Stimulated activated naive CD4-positive, alpha-beta T cell treated with Interleukin-2 at 50 U/mL for 16 hours (primary cell): ENCODE measurements around the gene PRAF2.
A peak's percentile ranks its signal among the peaks of the same experiment; 100 is the strongest.

ENCODE experiments used
- DNase-seq: peaks from one replicate; lab custom pipeline; 2025; lab: John Stamatoyannopoulos, UW

Gene PRAF2

DNA sequence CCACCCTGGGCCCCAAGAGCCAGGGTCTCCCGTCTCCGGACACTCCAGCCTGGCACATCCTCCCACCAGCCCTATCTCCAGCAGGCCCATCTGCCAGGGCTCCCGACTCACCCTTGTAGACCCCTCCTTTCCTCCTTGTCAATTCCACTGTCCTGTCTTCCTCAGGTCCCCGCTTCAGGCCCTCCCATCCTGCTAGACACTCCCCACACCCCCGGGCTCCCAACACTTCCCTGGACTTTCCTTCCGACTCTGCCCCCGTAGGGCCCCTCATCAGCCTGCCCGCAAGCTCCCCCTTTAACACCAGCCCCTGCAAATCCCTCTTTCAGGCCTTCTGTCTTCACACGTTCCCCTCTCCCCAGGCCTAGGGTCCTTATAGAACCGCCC, 1.1 kb downstream of the PRAF2 start:
- no peak for DNase-seq

DNA sequence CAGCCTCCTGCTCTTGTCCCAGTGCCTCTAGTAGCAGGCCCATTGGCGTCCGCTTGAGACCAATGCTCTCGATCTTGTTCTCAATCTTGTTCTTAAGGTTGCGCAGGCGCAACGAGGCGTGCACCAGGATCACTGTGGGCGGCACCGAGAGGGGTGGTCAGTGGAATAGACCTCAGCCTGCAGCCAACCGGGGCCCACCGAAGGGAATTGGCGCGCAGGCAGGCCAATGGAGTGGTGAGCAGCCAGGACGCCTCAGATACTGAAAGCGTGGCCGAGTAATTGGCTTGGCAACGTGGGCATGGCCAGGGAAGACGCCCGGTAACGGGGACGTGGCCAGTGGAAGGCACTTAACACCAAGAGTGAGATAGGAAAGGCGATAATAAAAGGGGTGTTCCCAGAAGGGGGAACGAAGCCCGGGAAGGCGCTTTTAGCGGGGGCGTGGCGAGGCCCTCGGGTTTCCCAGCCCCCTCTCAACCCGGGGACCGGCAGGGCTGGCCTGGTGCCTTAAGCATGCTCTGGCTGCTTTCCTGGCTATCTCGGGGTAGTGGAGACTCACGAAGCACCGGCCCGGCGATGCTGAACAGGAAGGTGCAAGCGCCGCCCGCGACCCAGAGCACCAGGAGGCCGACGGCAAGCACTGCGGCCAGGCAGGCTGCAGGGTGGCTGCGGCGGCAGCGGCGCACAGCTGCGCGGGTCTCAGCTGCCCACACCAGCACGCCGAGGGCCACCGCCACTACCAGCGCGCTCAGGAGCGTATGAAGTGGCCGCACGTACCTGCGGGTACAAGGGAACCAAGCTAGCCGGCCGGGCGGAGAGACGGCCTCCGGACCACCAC, 1.7 kb downstream of the PRAF2 start:
- no peak for DNase-seq

DNA sequence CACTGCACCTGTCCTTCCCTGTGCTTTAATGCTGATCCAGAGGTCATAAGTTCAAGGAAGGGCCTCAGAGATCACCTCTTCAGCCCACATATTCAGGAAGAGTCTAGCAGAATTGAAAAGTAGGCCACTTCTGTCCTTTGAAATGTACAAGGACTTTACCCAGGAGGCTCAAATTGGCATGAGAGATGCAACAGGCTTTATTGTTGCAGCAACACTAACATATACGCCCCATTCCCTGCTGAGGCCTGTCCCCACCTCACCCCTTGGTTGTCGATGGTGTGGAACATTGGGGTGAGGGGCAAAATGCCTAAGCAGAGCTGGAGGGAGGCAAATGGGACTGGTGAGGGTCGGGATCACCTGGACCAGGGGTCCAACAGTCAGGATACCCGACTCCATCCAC, 2.8 kb downstream of the PRAF2 start:
- DNase-seq: no peak

DNA sequence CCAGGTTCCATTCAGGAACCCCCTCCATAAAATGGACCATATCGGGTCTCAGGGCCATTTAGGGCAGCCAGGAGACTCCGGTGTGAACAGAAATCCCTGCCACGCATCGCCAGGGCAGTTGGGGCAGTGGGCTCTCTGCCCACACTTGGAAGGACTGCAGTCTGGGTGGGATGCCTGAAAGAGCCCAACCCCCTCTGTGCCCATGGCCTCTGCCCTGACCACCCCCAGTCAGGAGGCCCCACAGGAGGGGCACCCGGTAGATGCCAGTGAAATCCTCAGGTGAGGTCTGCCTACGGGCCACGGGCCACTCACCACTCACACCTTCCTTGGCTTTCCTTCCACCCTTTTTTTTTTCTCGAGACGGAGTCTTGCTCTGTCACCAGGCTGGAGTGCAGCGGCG, 4.8 kb downstream of the PRAF2 start:
- DNase-seq: no peak

DNA sequence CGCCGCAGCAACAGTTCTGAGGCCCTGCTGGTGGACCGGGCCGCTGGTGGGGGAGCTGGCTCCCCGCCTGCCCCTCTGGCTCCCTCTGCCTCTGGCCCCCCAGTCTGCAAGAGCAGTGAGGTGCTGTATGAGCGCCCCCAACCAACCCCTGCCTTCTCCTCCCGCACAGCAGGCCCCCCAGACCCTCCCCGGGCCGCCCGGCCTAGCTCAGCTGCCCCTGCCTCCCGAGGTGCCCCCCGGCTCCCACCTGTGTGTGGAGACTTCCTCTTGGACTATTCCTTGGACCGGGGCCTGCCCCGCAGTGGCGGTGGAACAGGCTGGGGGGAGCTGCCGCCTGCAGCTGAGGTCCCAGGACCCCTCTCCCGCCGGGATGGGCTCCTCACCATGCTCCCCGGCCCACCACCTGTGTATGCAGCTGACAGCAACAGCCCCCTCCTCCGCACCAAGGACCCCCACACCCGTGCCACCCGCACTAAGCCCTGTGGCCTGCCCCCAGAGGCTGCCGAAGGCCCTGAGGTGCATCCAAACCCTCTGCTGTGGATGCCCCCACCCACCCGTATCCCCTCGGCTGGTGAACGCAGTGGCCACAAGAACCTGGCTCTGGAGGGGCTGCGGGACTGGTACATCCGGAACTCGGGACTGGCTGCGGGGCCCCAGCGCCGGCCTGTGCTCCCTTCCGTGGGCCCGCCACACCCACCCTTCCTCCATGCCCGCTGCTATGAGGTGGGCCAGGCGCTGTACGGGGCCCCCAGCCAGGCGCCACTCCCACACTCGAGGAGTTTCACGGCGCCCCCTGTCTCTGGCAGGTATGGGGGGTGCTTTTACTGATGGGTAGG, 6.3 kb downstream of the PRAF2 start:
- DNase-seq: no peak

DNA sequence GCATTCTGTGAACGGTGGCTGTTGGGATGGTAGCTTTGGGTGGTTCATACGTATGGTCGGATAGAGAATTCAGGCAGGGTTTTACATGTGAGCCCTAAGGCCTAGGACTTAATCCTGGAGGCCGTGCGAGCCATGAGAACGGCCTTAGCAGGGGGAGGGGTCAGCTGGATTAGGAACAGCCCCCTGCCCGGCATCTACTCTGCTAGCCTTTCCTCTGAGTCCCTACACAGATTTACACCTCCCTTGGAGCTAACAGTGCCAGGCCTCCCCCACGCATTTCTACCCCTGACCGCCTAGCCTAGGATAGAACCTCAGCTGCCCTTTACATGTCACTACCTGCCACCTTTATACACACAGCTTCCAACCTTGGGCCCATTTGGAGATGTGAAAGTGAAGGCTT, 7.1 kb downstream of the PRAF2 start:
- DNase-seq: no peak

DNA sequence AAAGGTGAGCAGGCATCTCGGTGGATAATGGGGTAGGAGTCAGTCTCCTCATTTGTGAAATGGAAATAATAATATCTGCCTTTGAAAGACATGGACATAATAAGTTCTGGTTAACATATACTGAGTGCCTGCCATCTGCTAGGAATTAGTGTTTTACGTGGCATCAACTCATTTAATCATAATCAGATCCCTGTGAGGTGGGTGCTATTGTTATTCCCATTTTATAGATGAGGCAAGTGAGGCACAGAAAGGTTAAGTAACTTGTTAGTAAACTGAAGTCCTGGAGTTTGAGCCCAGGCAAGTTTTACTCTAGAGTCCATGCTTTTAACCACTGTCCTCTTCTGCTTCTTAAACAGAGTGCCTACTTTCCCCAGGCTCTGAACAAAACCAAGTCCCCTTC, 7.5 kb downstream of the PRAF2 start:
- DNase-seq: no peak

DNA sequence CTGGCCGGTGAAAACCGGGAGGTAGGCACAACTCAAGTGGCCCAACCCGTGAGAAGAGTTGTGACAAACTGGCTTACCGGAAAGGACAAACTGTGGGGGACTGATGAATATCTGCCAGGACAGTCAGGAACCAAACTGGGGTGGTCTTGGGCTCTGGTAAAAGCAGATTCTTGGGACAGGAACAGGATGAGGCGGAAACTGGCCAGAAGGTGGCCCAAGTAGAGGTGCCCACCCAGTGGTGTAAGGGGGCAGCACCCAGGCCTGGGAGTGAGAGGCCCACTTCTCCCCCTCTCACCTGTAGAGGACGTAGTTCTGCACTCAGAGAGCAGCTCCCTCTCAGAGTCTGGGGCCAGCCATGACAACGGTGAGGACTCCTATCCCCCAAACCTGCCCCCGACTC, 9.1 kb downstream of the PRAF2 start:
- no peak for DNase-seq

DNA sequence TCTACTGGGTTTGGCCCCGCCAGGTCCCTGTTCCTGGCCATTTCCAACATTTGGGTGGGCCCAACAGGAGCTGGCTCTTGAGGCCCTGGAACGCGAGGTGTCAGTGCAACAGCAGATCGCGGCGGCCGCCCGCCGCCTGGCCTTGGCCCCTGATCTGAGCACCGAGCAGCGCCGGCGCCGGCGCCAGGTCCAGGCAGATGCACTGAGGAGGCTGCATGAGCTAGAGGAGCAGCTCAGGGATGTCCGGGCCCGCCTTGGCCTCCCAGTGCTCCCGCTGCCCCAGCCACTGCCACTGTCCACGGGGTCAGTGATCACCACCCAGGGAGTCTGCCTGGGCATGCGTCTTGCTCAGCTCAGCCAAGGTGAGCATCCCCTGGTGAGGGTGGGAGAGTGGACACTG, 9.5 kb downstream of the PRAF2 start:
- DNase-seq: no peak

DNA sequence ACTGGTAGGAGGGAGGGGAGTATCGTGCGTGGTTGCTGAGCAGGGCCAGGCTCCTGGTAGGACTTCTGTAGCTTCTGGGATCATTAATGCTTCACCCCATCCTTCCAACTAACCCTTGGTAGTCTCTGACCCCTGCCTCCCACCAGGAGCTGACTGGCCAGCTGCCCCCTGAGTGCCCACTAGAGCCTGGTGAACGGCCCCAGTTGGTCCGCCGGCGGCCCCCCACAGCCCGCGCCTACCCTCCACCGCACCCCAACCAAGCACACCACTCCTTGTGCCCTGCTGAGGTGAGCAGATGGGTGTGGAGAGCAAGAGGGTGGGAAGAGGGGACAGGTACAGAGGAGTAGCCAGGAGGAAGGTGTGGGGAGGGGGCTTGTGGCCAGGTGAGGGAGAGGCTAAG, 10.1 kb downstream of the PRAF2 start:
- DNase-seq: no peak

DNA sequence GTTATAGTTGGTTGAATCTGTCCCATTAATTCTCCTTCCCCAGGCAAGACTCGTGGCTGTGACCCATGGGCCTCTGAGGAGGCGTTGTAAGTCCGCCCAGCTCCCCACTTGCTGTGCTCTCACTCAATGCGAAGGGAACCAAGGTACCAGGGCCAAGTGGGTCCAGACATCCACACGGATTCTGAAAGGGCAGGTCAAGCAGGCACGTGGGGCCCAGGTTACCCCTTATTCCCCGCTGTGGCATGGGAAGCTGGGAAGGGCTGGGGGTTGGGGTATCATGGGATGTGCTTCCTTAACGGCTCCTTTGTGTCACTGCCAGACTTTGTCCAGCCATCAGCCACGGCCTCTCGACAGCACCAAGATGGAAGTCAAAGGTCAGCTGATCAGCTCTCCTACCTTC, 11.9 kb downstream of the PRAF2 start:
- no peak for DNase-seq

DNA sequence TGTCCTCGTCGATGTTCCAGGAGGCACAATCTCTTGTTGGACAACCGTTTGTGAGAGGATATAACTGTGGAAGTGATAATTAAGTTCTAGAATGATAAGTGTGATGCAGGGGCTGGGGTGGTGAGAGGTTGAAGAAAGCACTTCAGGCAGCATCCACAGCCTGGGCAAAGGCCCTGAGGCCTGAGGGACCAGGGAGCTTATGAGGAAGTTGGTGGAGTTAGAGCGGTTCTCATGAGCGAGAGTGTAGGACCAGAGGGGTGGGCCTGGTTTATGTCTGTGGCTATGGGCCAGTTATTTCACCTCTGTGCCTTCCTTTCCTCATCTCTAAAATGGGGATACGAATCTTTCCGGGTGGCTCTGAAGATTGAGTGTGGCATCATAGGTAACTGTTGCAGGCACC, 12.3 kb downstream of the PRAF2 start:
- no peak for DNase-seq

DNA sequence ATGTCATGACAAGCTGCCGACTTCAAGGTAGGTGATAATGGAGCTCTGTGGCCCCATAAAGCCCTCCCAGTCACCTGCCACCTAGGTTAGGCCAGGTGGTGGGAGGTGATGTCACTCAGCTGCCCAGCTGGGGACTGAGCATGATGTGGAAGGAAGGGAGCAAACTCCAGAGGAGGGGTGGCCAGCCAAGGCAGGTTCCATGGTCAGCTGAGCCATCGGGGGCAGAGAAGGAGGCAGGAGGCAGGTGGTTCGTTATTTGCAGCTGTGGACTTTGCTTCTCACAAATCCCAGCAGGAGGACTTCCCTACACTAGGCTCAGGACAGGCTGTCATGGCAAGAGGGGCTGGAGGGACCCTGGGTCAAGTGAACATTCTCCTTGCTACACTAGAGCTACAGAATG, 12.9 kb downstream of the PRAF2 start:
- no peak for DNase-seq

DNA sequence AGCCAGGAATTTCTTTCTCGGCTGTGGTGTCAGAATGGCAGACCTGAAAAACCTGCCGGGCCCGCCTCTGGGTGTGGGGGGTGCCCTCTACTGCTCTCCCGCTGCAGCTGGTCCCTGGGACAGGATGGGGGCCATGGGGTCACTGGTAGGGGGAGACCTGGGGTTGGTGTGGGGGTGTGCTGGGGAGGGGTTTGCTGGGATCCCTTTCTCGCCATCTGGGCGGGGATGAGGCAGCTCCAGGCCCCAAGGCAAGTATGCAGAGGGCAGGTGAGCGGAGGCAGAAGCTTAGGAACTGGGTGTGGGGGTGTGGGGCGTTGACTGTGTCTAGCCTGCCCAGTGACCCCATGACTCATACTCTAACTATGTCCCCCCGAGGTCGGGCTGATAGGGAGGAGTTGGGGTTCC, 14.1 kb downstream of the PRAF2 start:
- no peak for DNase-seq

DNA sequence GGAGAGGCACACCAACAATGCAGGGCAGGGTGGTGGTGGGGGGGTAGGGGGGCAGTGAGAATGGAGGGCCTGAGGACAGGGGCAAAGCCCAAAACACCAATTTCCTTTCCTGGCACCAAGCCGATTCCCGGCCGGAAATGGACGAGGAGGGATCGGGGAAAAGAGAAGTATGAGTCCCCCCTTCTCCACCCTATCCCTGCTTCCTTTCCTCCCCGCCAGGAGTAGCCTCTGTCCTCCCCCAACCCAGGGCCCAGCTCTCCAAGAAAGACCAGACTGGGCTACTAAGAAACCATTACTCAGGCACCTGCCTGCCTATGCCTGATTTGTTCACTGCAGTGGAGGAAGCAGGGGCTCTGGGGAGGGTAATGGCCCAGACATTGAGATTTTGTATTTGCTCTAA, 14.6 kb downstream of the PRAF2 start:
- DNase-seq: no peak

DNA sequence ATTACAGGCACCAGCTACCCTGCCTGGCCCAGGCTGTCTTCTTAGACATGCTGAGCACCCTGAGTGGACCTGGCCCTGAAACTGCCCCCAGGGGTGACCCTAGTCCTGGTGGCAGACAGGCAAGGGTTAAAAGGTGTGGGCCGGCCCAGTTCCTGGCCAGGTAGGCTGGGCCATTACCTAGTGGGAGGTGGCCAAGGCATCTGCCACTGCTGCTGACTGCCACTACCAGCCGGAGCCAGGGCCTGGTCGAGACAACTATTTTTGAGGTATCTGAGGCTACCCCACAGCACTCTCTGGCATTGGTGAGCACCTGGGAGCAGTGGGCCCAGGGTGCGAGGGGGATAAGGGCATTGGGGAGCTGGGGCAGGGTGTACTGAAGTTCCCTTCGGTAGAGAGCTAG, 15.0 kb downstream of the PRAF2 start, which contains the start of gene CCDC120:
Gene CCDC120 (plus strand): TSS at position 206 of the 400 bp plus-strand sequence. CDS start 3,043 bp downstream, outside the sequence.
- DNase-seq: no peak

DNA sequence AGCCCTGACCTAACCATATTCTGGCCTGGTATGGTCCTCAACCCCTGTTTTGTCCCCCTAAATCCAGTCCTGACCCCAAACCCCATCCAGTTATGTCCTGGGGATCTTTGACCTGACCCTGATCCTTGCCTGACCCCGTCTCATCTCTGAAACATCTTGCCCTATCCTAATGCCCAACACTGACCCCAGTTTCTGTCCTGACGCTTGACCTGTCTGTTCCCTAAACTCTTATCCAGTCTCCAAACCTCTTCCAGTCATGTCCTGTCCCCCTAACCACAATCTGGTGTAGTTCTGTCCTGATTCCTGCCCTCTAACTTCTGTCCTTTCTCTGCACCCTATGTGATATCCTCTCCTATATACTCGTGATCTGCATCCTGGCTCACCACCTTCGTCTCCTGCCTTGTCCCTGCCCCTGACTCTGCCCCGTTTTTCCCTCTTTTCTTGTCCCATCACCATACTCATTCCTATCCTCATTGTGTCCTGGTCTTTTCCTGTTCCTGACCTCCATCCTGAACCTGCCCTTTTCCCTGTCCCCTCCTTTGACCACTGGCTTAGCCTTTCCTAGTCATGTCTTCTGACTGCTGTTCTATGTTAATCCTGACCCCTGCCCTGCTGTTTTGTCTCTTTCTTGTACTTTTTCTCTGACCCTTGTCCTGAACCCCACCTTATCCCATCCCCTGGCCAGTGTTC, 19.6 kb downstream of the PRAF2 start:
- DNase-seq: no peak

DNA sequence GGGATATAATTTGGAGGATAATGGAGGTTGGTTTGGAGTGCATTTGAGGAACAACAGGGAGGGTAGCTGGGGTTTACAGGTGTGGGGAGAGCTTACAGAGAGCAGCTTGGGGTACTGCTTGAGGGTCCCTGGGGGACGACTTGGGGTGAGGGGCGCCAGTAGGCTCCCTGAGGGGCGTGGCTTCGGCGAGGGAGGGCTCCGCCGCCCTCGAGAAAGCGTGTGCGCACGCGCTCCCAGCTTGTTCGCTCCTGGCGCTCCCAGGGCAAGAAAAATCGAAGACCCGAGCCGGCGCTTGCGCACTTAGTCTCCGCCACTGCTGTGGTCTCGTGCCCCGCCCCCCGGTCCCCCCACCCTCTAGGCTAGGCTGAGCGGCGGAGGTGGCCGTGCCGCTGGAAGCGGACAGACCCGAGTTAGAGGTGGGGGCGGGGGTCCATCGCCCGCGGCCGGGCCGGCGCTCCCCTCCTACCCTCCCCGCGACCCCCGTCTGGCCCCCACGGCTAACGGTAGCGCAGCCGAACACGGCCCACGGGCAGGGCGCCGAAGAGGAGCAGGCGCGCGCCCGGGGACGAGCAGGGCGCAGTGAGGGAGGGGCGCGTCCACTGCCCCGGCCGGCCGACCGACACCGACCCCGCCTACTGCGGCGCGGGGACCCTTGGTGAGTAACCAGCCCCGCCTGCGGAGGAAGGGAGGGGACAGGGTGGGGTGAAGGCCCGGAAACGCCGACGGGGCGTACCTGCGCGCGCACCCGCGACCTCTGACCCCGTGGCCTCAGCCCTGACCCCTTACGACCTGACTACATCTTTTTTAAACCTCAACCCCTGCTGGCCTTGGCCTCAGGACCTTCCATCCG, 20.4 kb downstream of the PRAF2 start:
- DNase-seq: peak; percentile 55

DNA sequence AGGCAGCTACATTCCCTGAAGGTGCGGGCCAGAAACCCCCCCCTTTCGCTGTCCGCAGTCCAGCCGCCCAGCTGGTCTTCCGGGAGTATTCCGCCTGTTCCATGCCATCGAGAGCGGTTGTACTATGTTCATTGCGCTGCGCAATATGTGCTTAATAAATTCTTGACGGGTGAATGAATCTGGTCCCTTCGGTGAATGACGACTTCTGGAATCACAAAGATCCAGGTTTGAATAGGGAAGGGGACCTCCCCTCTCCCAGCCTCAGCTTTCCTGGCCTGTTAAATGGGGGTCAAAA, 29.9 kb downstream of the PRAF2 start:
- no peak for DNase-seq

DNA sequence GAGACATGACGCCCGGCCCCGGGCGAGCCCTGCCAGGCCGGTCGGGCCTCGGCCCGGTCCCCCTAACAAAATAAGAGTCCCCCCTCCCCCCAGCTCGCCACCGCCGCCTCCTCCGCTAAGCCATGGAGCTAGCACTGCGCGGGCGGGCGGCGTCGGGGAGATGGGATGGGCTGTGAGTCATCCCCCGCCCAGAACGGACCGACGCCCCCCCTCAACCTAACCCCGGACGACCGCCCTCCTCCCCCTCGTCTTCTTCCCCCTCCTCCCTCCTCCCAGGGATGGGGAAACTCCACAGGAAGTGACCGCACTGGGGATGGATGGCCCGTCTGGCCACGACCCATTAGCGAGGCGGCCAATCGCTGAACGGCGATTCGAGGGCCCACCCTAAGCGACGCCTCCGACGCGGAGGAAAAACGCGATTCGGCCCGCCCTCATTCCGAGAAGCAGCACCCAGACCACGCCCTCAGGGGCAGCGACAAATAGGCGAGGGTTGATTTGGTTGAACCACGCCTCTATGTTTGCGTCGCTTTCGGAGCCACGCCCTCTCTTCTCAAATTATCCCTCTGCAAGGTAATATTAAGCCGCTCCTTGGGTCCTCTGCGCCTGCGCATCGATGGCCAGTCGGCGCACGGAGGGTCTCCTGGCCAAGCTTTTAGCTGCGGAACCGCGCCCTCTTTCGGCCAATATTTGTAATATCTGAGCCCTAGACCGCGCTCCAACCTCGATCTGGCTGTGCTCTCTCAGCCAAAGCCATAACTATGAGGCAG, 30.4 kb downstream of the PRAF2 start, which contains the start of gene TFE3:
Gene TFE3 (minus strand): TSS at position 138 of the 767 bp plus-strand sequence. CDS start 131 bp downstream, at position 7.
- peak; percentile 96 for DNase-seq

DNA sequence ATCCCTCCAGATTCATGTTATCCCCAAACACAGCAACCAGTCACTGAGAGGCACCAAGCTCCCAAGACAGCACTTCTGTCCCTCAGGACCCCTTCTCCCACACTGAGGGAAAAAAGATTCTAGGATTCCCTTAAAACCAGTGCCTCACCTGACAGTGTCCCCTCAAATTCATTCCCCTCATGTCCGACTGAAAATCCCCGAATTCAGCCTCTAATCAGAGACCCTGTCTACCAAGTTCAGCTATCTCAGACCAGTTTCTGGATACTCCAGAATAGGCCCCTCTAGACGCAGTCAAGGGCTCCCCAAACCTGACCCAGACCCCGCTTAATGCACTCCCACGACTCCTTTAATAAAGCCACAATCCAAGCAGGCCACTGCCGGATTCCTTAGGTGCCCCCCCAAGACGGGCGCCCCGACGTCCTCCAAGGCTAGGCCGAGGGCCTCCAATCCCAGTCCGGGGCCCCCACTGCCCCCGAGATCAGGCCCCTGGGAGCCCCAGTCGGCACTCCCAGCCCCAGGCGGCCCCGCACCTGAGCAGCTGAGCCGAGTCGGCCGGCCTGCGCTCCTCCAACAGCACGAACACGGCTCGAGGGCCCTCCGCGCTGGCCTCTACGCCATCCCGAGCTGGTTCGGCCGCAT, 31.1 kb downstream of the PRAF2 start:
- no peak for DNase-seq
